Stimulated activated CD8-positive, alpha-beta memory T cell treated with anti-CD3 and anti-CD28 coated beads, Interleukin-15, amount 100 ng/mL, for 1 hour (primary cell): ENCODE measurements around the gene DDHD1.

ENCODE experiments used
- DNase-seq: peaks from one replicate; pipeline ENCODE4 v3.0.0-alpha.2; 2020; ENCODE audit warnings: low read depth

The DDHD1 gene

DNA sequence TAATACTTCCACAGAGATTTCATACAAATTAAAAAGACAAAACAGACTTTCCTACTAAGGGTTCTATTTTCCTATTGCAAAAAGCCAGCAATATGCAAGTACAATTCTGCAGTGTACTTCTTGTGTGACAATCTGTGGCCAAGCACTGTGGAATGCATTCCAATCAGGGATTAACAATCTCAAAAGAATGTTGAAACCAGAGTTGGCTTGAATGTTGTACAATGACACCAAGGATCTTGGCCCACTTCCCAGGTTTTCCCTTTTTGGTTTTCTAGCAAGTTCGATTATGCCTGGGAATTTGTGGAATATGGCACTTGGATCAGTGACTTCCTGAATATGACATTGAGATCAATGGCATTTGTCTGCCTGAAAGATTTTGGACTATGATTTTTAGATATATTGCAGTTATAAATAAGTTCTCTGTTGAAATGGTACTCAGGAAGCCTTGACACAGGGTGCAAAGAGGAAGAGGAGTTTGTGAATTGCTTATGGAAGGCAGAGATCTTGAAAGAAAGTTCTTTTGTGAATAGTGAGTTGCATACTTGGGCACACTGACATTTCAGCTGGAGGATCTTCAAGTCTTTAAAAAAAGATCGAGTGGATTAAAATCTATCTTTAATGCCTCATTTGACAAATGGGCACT, 120.8 kb downstream of the DDHD1 start:
- DNase-seq, result no peak

DNA sequence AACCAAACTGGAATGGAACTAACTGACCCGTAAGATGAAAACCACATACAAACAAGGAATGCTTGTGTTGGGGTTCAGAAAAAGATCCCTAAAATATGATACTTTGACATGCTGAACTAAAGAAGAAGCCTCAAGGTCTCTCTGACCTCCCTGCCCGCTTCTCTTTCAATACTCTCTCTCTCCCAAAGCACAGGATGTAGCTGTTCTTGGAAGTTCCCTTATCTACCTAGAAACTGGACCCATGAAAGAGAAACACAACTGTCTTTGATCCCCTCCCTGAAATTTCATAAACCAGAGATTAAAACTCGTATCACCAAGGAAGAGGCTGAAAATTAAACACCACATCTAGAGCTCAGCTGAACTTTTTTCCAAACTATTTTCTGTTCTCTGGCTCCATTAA, 125.6 kb downstream of the DDHD1 start:
- no peak for DNase-seq

DNA sequence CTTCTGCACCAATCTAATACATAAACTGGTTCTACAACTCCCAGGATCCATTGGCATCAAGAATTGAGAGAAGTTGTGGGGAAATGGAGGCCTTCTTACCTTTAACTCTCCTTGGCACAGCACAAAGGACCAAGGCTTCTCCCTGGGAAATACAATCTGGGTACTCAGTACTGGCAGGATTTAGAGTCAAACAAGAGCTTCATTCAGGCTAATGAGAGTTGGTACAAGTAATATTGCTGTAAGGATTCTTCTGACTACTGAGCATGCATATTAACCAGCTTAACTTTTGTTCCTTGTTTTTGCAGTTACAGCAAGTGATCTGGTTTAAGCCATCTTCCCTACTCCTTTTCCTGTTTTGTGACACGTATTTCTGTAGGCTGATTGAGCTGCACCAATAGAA, 126.1 kb downstream of the DDHD1 start:
- no peak for DNase-seq

DNA sequence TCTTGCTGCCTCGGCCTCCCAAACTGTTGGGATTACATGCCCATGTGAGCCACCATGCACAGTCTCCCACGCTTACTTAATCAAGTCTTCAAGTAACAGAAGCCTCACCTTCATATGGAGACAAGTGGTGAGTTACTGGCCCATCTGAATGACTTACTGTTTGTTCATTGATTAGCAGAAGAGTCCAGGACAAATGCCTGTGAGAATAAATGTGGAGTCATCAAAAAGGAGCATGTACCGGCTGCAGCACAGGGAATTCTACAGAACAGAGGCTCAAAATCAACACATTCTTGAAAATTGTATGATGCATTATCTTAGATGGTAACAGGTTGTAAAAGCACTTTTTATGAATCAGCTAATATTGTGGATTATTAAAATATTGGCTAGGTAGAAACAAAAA, 129.8 kb downstream of the DDHD1 start:
- no peak for DNase-seq

DNA sequence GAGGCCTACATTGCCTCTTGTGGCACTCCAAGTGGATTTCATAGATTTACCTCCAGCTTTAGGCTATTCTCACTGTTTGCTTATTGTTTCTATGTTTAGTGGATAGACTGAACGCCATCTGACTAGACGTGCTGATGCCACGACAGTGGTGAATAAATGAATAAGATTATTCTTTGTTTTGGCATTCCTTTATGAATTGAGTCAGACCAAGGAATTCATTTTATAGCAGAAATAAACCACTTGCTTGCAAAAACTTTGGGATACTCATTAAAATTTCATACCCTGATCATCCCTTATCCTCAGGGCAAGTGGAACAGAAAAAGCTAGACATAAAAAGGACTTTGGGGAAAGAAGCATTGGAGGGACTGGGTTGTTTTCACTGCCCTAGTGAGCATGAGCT, 130.5 kb downstream of the DDHD1 start:
- DNase-seq, result no peak

DNA sequence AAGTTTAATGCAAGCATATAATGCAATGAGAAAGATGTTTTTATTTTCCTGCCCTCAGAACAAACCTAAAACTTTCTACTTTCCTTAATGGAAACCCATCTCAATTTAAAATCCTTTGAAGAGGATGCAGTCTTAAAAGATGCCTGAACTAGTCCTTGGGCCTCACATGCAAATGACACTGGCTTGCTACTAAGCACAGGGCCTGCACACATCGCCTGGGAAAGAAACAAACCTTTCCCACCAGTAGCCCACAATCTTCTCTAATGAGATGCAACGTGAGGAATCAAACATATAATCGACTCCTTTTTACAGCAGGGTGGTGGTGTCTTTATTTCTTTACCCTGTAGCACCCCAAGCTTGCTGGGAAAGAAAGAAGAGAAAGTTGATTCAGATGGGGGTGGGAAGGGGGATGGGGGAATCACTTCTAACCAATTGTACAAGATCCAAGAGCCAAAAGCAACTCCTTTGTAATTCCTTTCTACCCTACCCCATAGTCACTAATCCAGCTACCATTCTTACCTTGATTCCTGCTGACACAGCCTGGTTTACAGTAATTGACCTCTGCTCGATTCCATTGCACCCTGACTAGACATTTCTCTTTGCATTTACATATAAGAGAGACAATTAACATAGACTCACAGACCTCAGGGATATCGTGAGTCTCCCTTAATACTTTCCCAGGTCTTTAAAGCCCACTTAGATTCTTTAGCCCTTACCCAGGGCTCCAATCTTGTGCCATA, 132.8 kb downstream of the DDHD1 start:
- DNase-seq, result no peak

DNA sequence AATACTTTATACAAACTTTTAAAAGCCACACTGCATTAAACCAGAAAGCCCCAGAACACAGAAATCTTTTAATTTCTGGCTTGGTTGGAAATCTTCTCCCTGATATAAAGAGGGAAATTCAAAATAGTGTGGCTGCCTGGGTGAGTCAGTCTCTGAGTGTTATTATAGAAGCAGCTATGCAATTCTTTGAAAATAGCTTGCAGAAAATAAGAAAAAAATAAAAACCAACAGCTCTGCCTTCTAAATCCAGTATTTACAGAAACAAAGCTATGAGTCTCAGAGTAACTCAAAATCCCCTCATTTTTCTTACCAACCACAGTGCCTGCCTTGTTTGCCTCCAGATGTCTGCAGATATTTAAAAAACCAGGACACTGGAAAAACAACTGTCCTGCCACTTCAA, 133.7 kb downstream of the DDHD1 start:
- no peak for DNase-seq

DNA sequence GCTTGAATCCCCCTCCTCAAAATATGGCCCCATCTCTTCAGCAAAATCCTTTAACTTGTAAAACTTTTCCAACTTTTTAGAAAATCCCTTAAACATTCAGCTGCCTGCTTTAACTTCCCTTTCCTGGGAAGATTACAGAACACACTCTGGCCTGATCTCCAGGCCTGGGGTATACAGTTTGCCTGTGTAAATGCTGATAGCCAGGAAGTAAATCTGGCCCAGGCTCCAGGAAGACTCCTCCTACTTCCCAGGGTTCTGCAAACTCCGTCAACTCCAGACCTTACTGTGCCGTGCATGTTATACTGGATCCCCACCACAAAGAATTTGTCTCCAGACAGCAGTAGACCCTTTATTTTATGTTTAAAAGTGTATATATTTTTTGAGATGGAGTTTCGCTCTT, 135.3 kb downstream of the DDHD1 start:
- DNase-seq, result no peak

DNA sequence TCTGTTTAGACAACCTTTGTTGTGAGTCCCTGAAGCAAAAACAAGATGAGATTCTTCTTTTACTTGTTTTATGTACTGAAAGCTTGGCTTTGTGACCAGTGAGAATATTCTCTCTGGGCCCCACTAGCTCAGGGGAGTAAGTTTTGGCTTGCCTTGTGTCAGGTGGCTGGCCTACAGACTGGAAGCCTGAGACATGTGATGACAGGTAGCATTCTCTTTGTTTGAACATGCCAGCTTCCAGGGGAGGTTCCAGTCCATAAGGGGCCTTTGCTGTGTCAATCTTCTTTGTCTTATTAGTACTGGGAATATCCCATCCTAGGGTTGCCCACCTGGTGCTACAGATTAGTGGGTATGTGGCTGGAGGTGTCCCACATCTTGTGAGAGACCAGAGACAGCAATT, 136.2 kb downstream of the DDHD1 start:
- DNase-seq, result no peak

DNA sequence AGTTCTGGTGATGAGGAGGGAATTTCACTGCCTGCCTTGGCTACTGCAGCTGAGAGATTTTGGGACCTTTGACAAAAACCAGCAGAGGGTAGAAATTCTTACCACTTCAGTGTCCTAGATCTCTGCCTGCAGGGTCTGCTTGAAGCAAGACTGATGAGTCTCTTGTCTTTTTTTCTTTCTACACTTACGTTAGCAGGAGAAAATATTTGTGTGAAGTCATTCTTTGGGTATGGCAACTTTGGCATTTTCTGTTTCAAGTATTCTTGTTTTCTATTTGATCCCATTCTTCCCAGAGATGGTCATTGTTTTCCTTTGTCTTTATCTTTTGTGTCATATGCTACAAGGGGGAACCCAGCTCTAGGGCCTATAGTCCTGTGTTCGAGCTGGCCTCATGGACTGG, 136.6 kb downstream of the DDHD1 start:
- DNase-seq, result no peak

DNA sequence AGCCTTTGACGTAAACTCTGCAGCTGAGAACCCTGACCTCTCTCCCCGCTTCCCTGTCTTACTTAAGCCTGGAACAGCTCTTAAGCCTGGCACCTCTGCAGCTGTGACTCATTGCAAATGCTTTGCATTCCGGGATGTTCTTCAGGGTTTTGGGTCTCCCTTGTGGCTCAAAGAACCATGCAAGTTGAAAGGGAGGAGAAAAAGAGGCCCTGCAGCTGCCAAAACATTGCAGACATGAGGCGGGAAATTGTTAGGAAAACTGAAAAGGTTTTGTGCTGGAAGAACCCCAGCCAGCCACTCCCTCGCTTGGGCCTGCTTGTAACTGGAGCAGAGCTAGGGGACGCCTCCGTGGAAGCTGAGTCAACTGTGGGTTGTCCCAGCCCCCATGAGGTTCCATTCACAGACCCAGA, 142.1 kb downstream of the DDHD1 start:
- DNase-seq, result no peak

DNA sequence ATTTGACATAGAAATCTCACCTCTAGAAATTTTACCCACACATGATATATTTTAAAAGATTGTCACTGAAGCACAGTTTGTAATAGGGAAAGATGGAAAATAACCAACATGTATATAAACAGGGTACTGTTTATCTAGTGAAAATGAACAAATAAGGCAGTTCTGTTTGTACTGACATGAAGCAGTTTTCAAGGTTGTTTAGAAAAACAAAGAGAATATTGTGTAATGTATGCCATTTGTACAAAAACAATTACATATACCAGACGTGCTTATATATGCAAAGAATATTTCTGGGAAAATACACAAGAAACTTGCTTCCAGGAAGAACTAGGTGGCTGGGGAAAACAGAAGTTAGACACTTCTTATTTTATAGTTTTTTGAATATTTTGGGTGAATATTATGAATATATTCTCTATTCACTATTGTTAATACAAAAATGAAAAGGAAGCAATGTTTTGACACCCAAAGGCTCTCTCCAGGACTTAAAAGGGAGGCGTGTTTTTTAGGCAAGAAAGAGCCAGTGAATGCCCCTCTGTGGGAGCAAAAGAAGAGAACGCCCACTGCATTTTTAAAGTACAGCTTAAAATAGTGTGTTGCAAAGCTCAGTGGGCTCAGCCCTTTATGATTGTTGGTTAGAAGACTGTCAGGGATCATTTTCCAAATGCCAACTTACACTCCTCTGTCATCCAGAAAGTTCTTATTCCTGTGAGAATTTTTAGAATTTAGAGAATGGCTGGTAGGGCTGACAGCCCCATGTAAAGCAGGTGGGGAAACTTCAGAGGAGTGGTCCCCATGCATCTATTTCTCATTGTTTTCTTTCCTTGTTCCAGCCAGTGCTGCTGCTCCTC, 142.7 kb downstream of the DDHD1 start:
- DNase-seq, result no peak

DNA sequence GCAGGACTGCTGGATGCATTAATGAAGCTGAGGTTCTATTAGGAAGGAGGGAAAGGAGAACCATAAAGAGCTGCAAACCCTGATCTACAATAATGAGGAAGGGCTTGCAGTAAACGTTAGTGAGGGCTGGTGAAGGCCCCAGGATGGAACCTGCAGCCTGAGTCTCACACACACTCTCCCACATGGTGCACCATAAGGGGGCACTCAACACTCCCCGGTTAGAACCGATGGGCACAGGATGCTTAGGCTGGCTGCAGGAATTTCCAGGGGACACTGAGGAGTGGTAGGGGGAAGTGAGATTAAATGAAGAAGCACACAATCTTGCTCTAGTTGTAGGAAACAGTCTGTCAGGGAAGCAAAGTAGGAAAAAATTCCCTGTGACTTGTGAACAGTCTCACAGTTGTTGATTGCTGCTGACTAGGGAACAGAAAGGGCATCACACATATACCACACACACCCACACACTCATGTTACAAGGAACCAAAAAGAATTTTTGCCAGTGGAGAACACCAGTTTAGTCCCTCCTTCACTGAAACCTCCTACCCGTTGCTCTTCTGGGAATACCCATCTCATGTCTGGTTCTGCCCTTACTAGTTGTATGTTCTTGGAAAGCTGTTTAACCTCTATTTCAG, 146.1 kb downstream of the DDHD1 start:
- no peak for DNase-seq

DNA sequence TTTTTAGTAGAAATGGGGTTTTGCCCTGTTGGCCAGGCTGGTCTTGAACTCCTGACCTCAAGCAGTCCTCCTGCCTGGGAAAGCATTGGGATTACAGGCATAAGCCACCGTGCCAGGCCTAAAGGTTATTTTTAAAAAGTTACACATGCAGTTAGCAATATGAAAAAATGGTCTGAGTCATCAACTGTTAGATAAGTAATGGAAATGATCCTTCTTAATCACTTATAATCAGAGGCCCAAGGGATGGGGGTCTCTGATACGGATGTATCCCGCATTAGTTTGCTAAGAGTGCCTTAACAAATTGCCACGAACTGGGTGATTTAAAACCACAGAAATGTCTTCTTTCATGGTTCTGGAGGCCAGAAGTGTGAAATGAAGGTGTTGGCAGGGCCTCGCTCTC, 148.1 kb downstream of the DDHD1 start:
- no peak for DNase-seq

DNA sequence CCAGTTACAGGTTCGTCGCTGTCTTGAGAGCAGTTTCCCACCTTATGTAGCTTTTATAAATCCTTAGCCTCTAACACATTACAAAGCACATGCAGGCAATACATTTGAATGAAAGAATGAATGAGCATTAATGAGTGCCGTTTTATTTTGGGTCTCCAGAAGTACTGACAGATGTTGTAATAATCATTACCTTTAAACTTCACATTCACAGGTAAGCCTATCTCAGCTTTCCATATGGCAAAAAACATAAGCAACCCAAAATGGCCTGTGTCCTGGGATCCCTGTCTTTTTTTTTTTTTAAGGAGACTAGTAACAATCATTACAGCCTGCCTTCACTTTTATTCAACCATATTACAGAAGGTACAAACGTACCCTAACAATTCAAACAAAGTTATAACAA, 149.3 kb downstream of the DDHD1 start:
- DNase-seq, result no peak

DNA sequence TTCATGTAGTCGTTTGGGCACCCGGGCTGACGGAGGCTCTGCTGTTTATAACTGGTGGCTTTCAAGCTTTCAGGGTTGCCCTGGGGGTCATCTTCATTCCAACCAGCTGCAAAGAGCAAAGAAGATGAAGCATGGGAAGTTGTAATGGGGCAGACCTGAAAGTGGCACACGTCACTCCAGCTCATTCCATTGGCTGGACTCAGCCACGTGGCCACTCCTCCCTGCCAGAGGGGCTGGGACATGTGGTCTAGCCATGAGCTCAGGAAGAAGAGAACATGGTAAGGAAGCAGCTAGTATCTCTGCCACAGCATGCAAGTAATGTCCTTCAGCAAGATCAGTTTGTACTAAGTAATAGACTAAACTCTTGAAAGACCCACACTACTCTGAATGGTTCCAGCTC, 150.5 kb downstream of the DDHD1 start:
- no peak for DNase-seq

DNA sequence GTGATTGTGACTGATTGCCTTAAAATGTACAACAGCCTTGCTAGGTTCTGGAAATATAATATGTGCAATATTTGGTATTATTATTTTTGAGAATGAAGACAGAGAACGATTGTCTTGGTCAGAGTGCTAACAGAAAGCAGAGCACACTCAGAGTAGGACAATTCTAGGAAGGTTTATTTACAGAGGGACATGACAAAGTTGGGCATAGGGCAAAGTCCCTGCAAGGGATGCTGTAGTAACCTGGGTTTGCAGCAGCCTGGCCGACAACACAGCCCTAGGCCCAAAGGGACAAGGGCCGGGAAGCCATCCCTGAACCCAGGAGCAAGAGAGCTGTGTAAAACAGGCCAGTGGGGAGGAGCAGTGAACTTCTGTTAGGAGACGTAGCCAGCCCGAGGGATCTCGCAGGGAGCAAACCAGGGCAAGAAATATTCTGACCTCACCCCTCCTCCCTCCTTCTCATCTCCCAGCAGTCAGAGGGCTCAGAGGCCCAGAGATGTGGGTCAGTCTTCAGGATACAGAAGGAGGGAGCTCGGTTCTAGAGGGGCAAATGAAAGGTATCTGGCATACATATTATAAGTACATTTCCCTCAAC, 151.2 kb downstream of the DDHD1 start:
- DNase-seq, result no peak

DNA sequence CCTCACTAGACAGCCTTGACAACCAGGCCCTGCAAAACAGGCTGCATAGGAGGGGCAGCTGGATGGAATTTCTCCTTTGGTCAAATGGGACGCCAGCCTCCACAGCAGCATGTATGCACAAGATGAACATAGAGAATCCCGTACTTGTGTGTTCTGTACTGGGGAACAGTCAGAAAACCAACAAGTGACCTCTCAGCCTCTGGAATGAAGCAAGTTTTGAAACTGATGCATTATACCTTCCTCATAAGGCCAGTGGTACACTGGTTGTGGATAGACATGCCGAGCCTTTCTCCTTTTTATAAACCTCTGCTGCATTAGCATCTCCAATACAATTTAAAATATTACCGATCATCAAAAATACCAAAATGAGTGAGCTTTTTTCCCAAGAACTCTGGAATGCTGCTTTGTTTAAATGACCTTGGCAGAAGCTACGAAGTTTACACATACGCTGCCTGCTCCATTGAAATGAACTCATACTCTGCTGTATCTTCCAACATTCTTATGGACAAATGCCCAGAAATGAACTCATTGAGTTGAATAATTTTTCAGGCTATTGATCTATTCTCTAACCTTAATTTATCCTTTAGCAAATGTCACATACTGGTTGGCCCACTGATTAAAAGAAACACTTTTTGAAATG, 154.6 kb downstream of the DDHD1 start:
- no peak for DNase-seq

DNA sequence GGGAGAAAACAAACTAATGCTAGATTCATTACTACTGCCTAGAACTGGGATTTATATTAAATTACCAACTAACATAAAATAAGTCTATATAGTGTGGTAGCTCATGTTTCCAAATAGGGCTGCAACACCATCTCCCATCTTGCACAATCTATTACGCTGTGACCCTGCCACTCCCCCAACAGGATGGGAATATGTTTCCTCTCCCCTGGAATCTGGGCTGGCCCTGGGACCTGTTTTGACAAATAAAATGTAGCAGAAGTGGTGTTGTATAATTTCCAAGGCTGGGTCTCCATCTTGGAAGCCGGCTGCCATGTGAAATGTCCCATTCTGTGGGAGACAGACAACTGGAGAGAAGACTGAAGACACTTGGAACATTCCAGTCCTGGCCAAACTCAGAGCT, 156.6 kb downstream of the DDHD1 start:
- no peak for DNase-seq

DNA sequence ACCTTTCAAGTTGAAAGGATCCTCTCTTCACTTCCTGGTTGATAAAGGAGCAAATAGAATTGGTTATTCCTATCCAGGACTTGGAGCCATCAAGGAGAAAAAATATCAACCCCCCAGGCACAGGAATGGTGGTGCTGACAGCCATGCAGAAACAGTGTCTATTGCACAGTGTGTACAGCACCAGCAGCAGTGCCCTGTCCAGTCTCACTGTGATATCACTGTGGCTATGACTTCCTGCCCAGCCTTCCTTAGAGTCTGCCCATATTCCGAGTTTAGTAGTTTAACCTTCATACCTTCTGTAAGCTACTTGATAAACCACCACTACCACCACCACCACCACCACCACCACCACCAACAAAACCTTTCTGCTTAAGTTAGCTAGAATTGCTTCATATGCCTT, 157.1 kb downstream of the DDHD1 start:
- DNase-seq, result no peak

DNA sequence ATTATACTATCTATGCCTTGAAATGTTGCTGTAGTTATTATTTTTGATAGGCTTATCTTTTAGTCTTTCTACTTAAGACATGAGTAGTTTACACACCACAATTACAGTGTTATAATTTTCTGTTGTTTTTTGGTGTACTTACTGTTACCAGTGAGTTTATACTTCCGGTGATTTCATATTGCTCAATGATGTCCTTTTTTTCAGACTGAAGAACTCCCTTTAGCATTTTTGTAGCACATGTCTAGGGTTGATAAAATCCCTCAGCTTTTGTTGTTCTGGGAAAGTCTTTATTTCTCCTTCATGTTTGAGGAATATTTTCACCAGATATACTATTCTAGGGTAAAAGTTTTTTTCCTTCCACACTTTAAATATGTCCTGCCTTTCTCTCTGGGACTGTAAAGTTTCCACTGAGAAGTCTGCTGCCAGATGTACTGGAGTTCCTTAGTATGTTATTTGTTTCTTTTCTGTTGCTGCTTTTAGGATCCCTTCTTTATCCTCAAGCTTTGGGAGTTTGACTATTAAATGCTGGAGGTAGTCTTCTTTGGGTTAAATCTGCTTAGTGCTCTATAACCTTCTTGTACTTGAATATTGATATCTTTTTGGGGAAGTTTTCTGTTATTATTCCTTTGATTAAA, 160.8 kb downstream of the DDHD1 start:
- no peak for DNase-seq
